Activated T-cell treated with anti-CD3 and anti-CD28 coated beads, Interleukin-2, amount 50 U/mL, for 24 hours (primary cell): ENCODE measurements around the gene RAC3.

Experiments
- DNase-seq: peaks from one replicate; pipeline ENCODE4 v3.0.0-alpha.2; 2020
- H3K27ac Mint-ChIP-seq: 2 replicates; pipeline ENCODE4 v1.8.0; 2020; ENCODE audit warnings: mild to moderate bottlenecking, mixed read lengths
- H3K27me3 Mint-ChIP-seq: 2 replicates; pipeline ENCODE4 v1.8.0; 2020; ENCODE audit warnings: mixed read lengths
- H3K36me3 Mint-ChIP-seq: 2 replicates; pipeline ENCODE4 v1.8.0; 2020; ENCODE audit warnings: low read depth, mixed read lengths
- H3K4me1 Mint-ChIP-seq: 2 replicates; pipeline ENCODE4 v1.8.0; 2020; ENCODE audit warnings: low read depth, mixed read lengths
- H3K4me3 Mint-ChIP-seq: 2 replicates; pipeline ENCODE4 v1.8.0; 2020; ENCODE audit warnings: mild to moderate bottlenecking, moderate library complexity, mixed read lengths
- H3K9me3 Mint-ChIP-seq: 2 replicates; pipeline ENCODE4 v1.8.0; 2020; ENCODE audit warnings: mixed read lengths

The RAC3 gene

DNA sequence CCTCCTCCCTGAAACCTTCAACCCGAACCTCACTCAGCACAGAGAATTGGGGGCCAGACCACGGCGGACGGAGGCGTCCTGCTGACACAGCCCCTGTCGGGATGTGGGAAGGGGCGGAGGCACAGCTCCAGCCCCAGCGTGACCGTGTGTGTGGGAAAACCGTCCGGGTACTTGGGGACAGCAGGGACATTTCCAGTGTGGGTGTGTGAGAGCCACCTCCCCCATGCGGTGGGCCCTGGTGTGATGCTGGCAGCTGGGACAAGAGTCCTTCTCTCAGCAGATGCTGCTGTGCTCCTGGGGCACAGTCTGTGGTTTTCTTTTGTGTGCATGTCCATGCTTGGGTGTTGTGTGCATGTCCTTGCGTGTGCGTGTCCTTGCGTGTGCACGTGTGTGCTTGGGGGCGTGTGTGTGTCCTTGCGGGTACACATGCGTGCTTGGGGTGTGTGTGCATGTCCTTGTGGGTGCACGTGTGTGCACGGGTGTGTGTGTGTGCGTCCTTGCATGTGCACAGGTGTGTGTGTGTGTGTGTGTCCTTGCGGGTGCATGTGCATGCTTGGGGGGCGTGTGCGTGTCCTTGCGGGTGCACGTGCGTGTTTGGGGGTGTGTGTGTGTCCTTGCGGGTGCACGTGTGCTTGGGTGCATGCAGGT, 25.7 kb upstream of the RAC3 start:
- Mint-ChIP-seq H3K36me3 (no peaks in the 10 kb centered on the region), H3K27me3 (no peaks in the 10 kb centered on the region), H3K27ac (no peak overlapping the region), H3K9me3 (no peaks in the 10 kb centered on the region), H3K4me1 (peaks cover 2% of the 10 kb centered on the region), H3K4me3 (no peak overlapping the region)
- no peak for DNase-seq

DNA sequence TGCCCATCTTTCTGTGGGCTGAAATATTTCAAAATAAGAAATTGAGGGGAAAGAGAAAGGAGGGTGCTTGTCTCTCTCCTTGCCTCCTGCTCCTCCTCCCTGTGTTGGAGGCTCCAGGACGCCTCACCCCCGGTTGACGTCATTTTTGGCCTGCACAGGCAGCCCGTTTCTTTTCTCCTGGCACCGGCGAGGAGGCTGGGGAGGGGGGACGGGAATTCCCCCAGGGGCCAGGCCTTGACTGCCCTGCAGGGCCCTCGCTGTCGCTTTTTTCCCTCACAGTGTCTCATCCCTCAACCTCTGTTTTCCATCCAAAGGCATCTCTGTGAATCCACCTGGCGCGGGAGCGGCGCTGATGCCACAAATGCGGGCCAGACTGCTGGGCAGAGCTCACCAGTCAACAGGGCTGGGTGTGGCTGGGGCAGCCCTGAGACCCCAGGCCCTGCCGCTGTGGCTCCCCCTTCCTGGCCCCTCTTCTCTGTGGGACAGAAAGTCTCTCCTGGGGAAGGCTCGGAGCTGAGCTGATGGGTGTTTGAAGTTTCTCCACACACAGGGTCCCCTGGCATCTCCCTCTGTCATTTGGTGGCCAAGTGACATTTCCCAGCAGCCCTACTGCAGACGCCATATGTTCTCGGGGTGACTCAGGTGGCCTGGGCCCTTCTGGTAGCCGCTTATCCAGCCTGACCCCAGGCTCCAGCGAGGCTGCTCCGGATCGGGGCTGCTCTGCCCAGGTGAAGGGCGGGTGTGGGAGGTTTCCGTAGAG, 24.8 kb upstream of the RAC3 start:
- Mint-ChIP-seq H3K36me3 (no peaks in the 10 kb centered on the region), H3K4me1 (peaks cover 2% of the 10 kb centered on the region)

DNA sequence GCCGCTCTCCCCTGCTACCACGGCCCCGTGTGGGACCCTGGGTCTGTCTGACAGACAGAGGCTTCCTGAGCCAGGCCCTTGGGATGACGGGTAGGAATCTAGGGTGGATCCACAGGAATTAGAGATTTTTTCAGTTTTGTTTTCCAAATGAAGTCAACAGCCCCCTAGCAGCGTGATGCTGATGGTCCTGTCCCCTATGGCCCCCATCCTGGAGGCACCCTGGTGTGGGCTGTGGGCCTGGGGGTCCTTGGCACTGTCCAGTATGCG, 24.3 kb upstream of the RAC3 start:
- Mint-ChIP-seq H3K9me3 (no peaks in the 10 kb centered on the region), H3K36me3 (no peaks in the 10 kb centered on the region), H3K27me3 (no peaks in the 10 kb centered on the region), H3K27ac (no peak overlapping the region), H3K4me3 (no peak overlapping the region), H3K4me1 (peaks cover 2% of the 10 kb centered on the region)
- DNase-seq, result no peak

More for the DNA sequence above, 24.8 kb upstream of the RAC3 start:
- Mint-ChIP-seq H3K27ac (no peak overlapping the region), H3K4me3 (no peak overlapping the region), H3K9me3 (no peaks in the 10 kb centered on the region), H3K27me3 (no peaks in the 10 kb centered on the region)
- no peak for DNase-seq

GRCh38 chr17:82007495-82008257, 23.8 kb upstream of the RAC3 start:
- DNase-seq, result no peak
- Mint-ChIP-seq H3K27ac (no peak overlapping the region), H3K4me3 (no peak overlapping the region), H3K4me1 (peaks cover 2% of the 10 kb centered on the region), H3K36me3 (no peaks in the 10 kb centered on the region), H3K9me3 (no peaks in the 10 kb centered on the region), H3K27me3 (no peaks in the 10 kb centered on the region)

GRCh38 chr17:82008258-82008940, 23.1 kb upstream of the RAC3 start:
- peaks cover 1% of the 10 kb centered on the region for H3K4me1 Mint-ChIP-seq
- no peak overlapping the region for H3K4me3 Mint-ChIP-seq
- H3K36me3 Mint-ChIP-seq, result no peaks in the 10 kb centered on the region
- no peak for DNase-seq
- no peaks in the 10 kb centered on the region for H3K27me3 Mint-ChIP-seq
- H3K27ac Mint-ChIP-seq, result no peak overlapping the region
- no peaks in the 10 kb centered on the region for H3K9me3 Mint-ChIP-seq

GRCh38 chr17:82008941-82009405, 22.5 kb upstream of the RAC3 start:
- DNase-seq, result no peak
- no peak overlapping the region for H3K4me3 Mint-ChIP-seq

DNA sequence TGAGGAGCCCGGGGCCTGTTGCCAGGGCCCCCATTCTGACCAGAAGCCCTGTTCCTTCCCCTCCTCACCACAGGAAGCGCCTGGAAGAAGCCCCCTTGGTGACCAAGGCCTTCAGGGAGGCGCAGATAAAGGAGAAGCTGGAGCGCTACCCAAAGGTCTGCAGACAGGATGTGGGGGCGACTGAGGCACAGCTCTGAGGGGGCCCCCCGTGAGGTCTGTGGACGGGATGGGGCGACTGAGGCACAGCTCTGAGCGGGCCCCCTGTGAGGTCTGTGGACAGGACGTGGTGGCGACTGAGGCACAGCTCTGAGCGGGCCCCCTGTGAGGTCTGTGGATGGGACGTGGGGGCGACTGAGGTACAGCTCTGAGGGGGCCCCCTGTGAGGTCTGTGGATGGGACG, 22.1 kb upstream of the RAC3 start:
- H3K9me3 Mint-ChIP-seq, result no peaks in the 10 kb centered on the region
- no peak overlapping the region for H3K4me3 Mint-ChIP-seq
- no peaks in the 10 kb centered on the region for H3K27me3 Mint-ChIP-seq
- no peaks in the 10 kb centered on the region for H3K4me1 Mint-ChIP-seq
- H3K36me3 Mint-ChIP-seq, result no peaks in the 10 kb centered on the region
- H3K27ac Mint-ChIP-seq, result no peak overlapping the region
- no peak for DNase-seq

More at GRCh38 chr17:82008941-82009405, 22.5 kb upstream of the RAC3 start:
- H3K36me3 Mint-ChIP-seq, result no peaks in the 10 kb centered on the region
- no peaks in the 10 kb centered on the region for H3K4me1 Mint-ChIP-seq
- no peaks in the 10 kb centered on the region for H3K27me3 Mint-ChIP-seq
- H3K27ac Mint-ChIP-seq, result no peak overlapping the region
- no peaks in the 10 kb centered on the region for H3K9me3 Mint-ChIP-seq

DNA sequence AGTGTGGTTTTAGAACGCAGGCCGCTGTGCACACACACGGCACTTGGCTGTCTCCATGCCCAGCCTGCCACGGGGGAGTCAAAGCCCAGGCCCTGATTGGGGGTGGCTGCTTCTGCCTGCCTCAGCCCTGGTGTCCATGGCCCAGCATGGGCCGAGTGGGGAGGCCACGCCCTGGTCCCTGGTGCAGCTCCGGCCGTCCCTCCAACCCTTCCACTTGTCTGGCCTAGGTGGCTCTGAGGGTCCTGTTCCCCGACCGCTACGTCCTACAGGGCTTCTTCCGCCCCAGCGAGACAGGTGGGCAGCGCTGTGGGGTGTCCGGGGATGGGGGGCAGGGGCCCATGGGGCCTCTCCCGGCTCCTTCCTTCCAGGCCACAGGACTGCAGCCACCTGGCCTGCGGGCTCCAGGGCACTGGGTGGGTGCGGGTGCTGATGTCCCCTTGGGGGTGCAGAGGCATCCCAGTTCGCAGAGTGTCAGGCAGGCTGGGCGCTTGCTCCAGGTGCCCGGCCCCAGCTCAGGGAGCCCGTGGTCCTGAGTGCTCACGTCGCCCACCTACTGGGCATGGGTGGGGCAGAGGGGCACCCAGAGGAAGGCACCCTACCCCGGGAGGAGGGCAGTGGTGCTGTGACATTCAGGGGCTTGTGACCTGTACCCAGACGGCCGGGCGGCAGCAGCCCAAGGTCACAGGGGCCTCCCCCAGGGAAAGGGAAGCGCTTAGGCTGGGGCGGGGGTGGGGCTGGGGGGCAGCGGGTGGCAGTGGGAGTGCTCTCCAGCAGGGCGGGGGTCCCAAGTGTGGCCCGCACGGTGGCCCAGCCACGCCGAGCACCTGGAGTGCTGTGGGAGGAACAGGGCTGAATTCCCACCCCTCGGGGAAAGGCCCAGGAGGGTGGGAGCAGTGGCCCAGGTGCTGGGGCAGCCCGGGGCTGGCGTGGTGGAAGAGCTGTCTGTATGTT, 20.6 kb upstream of the RAC3 start:
- no peak overlapping the region for H3K4me3 Mint-ChIP-seq
- DNase-seq, result no peak
- no peaks in the 10 kb centered on the region for H3K27me3 Mint-ChIP-seq
- no peak overlapping the region for H3K27ac Mint-ChIP-seq
- H3K4me1 Mint-ChIP-seq, result no peaks in the 10 kb centered on the region
- no peaks in the 10 kb centered on the region for H3K9me3 Mint-ChIP-seq
- no peaks in the 10 kb centered on the region for H3K36me3 Mint-ChIP-seq

GRCh38 chr17:82011617-82012187, 19.8 kb upstream of the RAC3 start:
- Mint-ChIP-seq H3K4me1 (no peaks in the 10 kb centered on the region), H3K27ac (no peak overlapping the region), H3K9me3 (no peaks in the 10 kb centered on the region), H3K27me3 (no peaks in the 10 kb centered on the region), H3K4me3 (no peak overlapping the region), H3K36me3 (no peaks in the 10 kb centered on the region)
- DNase-seq, result no peak

DNA sequence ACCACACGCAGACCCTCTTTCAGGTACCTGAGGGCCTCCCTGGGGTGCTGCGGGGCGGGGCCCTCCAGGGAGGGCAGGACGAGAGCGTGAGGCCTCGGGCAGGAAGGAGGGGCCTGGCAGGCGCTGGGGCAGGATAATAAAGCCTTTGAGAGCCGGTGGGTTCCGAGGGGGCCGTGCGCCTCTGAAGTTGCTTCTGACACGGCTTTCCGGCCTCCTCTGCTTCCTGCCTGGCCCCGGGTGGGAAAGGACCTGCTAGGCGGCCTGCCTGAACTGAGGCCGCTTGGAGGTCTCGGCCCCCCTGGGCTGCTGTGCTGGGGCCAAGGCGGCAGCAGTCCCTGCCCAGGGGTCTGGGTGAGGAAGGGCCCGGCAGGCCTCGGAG, 19.2 kb upstream of the RAC3 start:
- Mint-ChIP-seq H3K27ac (no peak overlapping the region), H3K9me3 (no peaks in the 10 kb centered on the region), H3K36me3 (peaks cover under 1% of the 10 kb centered on the region), H3K4me3 (no peak overlapping the region), H3K4me1 (no peaks in the 10 kb centered on the region), H3K27me3 (no peaks in the 10 kb centered on the region)
- no peak for DNase-seq

DNA sequence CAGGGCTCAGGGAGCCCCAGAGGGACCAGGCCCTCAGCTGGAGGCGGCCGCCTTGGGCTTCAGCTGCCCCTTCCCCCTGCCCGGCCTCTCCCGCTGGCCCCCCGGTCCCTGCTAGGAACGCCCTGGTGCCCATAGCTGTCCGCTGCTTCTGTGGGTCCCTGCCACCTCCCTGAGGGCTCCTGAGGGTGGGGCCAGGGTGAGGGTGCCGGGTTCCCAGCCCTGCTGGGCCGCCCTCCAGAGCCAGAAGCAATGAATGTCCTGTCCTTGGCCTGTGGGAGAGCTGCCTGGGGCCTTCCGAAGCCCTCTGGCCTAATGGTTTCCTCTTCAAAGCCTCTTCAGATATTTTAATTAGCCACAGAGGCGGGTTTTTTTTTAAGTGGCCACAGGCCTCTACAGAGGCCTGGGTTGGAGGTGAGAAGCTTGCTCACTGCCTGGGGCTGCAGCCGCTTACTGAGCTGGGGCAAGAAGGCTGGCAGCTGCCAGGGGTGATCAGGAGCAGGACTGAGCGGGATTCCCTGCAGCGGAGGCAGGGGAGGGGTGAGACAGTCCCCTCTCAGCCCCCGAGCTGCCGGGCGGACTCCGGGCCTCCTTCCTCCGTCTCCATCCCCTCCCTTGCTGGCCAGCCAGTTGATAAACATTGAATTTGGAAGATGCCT, 18.7 kb upstream of the RAC3 start:
- Mint-ChIP-seq H3K4me3 (no peak overlapping the region), H3K27ac (no peak overlapping the region), H3K9me3 (no peaks in the 10 kb centered on the region), H3K4me1 (no peaks in the 10 kb centered on the region), H3K27me3 (no peaks in the 10 kb centered on the region), H3K36me3 (peaks cover 3% of the 10 kb centered on the region)
- no peak for DNase-seq

- no peak overlapping the region for H3K27ac Mint-ChIP-seq
- no peaks in the 10 kb centered on the region for H3K27me3 Mint-ChIP-seq
- H3K4me1 Mint-ChIP-seq, result no peaks in the 10 kb centered on the region
- no peak for DNase-seq
- H3K9me3 Mint-ChIP-seq, result no peaks in the 10 kb centered on the region
- no peak overlapping the region for H3K4me3 Mint-ChIP-seq
- H3K36me3 Mint-ChIP-seq, result peaks cover 7% of the 10 kb centered on the region
Measured at GRCh38 chr17:82013341-82013740, 18.1 kb upstream of the RAC3 start.

DNA sequence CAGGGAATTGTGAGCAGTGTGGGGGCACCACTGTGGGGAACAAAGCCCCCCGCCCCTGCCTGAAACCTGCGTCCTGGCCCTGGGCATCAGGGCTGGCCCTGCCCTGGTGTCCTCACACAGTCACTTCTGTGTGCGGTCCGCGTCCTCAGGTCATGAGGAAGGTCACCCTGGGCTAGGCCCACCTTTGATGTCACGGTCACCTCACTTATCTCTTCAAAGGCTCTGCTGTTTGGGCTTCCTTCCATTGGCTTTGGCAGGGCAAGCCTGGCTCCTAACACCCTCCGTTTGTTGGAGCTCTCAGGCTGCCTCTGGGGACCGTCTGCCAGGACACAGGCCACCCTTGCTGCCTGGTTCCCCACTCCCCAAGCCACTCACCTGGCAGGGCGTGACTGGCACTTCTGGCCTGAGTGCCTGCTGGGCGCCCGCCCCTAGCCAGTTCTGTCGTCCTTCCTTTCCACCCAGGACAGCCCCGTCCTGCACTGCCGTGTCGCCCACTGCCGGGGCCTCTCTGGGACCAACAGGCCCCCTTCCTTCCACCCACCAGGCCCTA, 17.6 kb upstream of the RAC3 start:
- H3K4me1 Mint-ChIP-seq, result no peaks in the 10 kb centered on the region
- H3K4me3 Mint-ChIP-seq, result no peak overlapping the region
- no peak for DNase-seq
- peaks cover 12% of the 10 kb centered on the region for H3K36me3 Mint-ChIP-seq
- H3K27me3 Mint-ChIP-seq, result no peaks in the 10 kb centered on the region
- peak overlapping the region; percentile 40 for H3K27ac Mint-ChIP-seq
- H3K9me3 Mint-ChIP-seq, result no peaks in the 10 kb centered on the region
